Esophagus (tissue), 2 donors: ENCODE measurements around the gene AUTS2. TPM values are rescaled to one million over a fixed set of nuclear protein-coding genes. Genes with fewer than 3 reads are reported as not detected.

ENCODE experiments used
- H3K27ac ChIP-seq, 2 donors: one replicate each; pipeline ENCODE4 v1.5.1; 2013; ENCODE audit warnings: low read depth in 2 of 2, mild to moderate bottlenecking in 2 of 2, inconsistent platforms in 1 of 2, low read length in 1 of 2, moderate library complexity in 1 of 2
- H3K27me3 ChIP-seq, 2 donors: one replicate each; pipeline ENCODE4 v1.6.1; 2013; ENCODE audit warnings: low read length in 2 of 2, control low read depth in 1 of 2, mild to moderate bottlenecking in 1 of 2; ENCODE audit not compliant: insufficient read depth in 2 of 2, control insufficient read depth in 1 of 2
- H3K36me3 ChIP-seq, 2 donors: one replicate each; pipeline ENCODE4 v1.6.1; 2013; ENCODE audit warnings: low read length in 1 of 2; ENCODE audit not compliant: control insufficient read depth in 2 of 2, insufficient read depth in 2 of 2
- H3K4me1 ChIP-seq, 2 donors: one replicate each; pipeline ENCODE4 v1.6.1; 2013; ENCODE audit warnings: low read length in 1 of 2; ENCODE audit not compliant: control insufficient read depth in 2 of 2, insufficient read depth in 2 of 2
- H3K4me3 ChIP-seq, 2 donors: one replicate each; pipeline ENCODE4 v1.5.1; 2013; ENCODE audit warnings: low read length in 2 of 2, mild to moderate bottlenecking in 2 of 2, low read depth in 1 of 2, moderate library complexity in 1 of 2
- H3K9me3 ChIP-seq, 2 donors: one replicate each; pipeline ENCODE4 v1.6.1; 2013; ENCODE audit warnings: mild to moderate bottlenecking in 2 of 2, low read depth in 1 of 2, low read length in 1 of 2, moderate library complexity in 1 of 2; ENCODE audit not compliant: control insufficient read depth in 2 of 2, insufficient read depth in 1 of 2
- whole genome bisulfite sequencing, 2 donors: extraction: QIAGEN DNeasy Blood & Tissue Kit; methylation state at CpG; one replicate each; pipeline ENCODE4 v1.1.7; 2013; 5-methylcytosine and 5-hydroxymethylcytosine counted together
- polyA plus RNA-seq, 2 donors: library from polyadenylated mRNA; stranded (reverse); fragments of 200-250 nt; gene quantifications; one replicate each; pipeline ENCODE4 v1.2.3, GENCODE V29; 2013
- donor health status: healthy with polysubstance abuse.
- donor health status: Bipolar disorder and iron deficiency.

The AUTS2 gene
- polyA plus RNA-seq, 2 donors: 8.3 to 15.6 TPM

DNA sequence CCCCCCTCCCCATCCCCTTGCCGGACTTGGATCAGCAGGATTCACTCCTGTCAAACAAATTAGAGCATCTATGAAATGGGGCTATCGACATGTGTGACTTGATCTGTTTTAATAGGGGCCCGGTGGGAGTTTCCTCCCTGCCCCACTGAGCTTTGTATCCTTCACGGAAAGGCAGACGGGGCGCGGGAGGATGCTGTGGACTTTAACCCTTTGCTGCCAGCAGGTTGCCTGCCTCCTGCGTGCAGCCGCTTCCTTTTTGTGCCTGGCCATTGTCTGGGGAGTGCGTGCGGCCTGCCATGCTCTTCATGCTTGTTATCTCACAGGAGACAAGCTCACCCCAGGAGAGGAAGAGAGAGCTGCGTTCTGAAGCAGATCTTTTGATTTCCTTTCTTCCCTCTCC, 1020.9 kb downstream of the AUTS2 start:
- Histone ChIP-seq H3K4me3 (no peak overlapping the region), H3K27ac (no peak overlapping the region), H3K27me3 (no peaks in the 10 kb centered on the region), H3K4me1 (peaks cover 2 to 9% of the 10 kb centered on the region in 2 donors), H3K36me3 (no peaks in the 10 kb centered on the region), H3K9me3 (no peaks in the 10 kb centered on the region)
- 76 to 80% methylated on average over 12 of the region's 12 CpGs for WGBS, 2 donors

- WGBS, 2 donors: 95 to 98% methylated on average over 7 of the region's 7 CpGs
- Histone ChIP-seq H3K9me3 (no peaks in the 10 kb centered on the region), H3K36me3 (no peaks in the 10 kb centered on the region), H3K4me1 (peaks cover 2 to 6% of the 10 kb centered on the region in 2 donors), H3K27me3 (no peaks in the 10 kb centered on the region), H3K4me3 (no peak overlapping the region), H3K27ac (no peak overlapping the region)
Measured at GRCh38 chr7:70619659-70620058, 1021.4 kb downstream of the AUTS2 start.

DNA sequence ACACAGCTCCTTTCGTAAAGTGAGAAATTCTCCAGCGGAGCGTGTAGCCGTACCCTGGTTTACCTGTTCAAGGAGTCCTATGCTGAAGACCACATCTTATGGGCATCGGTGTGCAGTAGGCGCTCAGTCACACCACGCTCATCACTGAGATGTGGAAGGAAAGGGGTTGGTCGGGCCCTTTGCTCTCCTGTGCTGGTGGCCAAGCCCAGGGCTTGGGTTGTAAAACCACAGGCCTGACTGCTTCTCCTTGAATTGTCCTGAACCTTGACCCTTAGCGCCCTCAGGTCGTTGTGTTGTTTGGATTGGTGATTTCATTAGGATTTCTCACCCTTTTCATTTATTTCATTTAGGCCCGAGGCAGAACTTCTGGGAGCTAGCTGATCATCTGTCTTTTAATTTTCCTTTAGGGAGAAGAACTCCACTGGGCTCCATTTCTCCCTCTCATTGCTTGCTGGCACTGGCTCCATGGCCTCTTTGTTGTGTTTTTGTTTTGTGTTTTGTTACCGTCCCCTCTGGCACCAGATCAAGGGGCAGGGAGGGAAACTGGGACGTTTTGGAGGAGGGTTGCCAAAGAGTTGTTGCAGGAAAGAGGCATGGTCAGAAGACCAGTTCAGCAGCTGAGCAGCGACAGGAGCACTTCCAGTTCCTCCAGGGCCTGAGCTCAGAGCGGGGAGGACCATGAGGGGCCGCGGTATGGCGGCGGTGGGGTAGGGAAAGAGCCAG, 1022.2 kb downstream of the AUTS2 start:
- 76 to 78% methylated on average over 19 of the region's 19 CpGs for WGBS, 2 donors
- H3K9me3 ChIP-seq: no peaks in the 10 kb centered on the region
- no peak overlapping the region for H3K27ac ChIP-seq
- no peaks in the 10 kb centered on the region for H3K27me3 ChIP-seq
- peaks cover 2 to 3% of the 10 kb centered on the region in 2 donors for H3K4me1 ChIP-seq
- no peaks in the 10 kb centered on the region for H3K36me3 ChIP-seq
- no peak overlapping the region for H3K4me3 ChIP-seq

DNA sequence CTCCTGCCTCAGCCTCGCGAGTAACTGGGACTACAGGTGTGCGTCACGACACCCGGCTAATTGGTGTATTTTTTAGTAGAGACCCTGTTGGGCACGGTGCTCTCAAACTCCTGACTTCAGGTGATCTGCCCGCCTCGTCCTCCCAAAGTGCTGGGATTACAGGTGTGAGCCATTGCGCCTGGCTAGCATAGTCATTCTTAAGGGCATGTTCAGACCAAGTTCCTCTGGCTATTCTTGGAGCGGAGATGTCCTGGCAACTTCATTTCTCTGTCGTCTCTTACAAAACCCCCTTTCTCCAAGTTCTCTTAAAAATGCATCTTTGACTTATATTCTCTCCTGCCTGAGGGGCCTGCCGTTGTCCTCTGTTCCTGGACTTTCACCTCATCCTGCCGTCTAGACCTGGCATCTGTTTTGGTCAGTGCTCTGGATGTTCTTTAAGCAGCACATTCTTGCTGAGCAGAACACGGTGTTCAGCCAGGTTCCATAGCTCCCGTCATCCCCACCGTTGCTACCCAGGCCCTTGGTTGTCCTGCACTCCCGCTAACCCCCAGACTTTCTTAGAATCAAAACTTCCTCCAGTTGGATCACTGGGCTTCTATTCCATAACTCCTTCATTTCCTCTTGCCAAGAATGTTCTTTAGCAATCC, 1023.8 kb downstream of the AUTS2 start:
- peaks cover 2 to 3% of the 10 kb centered on the region in 2 donors for H3K4me1 ChIP-seq
- H3K27me3 ChIP-seq: no peaks in the 10 kb centered on the region
- no peak overlapping the region for H3K4me3 ChIP-seq
- no peaks in the 10 kb centered on the region for H3K36me3 ChIP-seq
- WGBS, 2 donors: 69 to 88% methylated on average over 17 of the region's 17 CpGs
- no peaks in the 10 kb centered on the region for H3K9me3 ChIP-seq
- no peak overlapping the region for H3K27ac ChIP-seq

DNA sequence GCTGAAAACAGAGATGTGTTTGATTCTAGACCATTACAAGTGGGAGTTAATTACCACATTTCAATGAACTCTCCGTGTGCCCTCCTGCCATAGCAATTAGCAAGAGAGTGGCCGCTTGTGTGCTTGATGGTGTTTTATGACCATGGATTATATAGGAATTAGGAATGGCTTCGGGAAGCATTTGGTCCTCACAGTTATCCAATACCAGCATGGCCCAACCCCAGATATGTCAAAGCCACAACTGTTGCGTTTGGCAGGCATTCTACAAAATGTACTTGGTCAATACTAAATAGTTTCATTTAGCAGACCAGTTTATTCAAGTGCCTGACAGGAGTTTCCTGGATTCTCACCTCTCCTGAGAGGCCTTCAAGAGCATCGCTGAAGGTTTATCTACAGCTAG, 1024.7 kb downstream of the AUTS2 start:
- Histone ChIP-seq H3K27ac (no peak overlapping the region), H3K27me3 (no peaks in the 10 kb centered on the region), H3K9me3 (no peaks in the 10 kb centered on the region), H3K36me3 (no peaks in the 10 kb centered on the region), H3K4me1 (peaks cover 2 to 3% of the 10 kb centered on the region in 2 donors), H3K4me3 (no peak overlapping the region)
- 89 to 96% methylated on average over 5 of the region's 5 CpGs for WGBS, 2 donors

DNA sequence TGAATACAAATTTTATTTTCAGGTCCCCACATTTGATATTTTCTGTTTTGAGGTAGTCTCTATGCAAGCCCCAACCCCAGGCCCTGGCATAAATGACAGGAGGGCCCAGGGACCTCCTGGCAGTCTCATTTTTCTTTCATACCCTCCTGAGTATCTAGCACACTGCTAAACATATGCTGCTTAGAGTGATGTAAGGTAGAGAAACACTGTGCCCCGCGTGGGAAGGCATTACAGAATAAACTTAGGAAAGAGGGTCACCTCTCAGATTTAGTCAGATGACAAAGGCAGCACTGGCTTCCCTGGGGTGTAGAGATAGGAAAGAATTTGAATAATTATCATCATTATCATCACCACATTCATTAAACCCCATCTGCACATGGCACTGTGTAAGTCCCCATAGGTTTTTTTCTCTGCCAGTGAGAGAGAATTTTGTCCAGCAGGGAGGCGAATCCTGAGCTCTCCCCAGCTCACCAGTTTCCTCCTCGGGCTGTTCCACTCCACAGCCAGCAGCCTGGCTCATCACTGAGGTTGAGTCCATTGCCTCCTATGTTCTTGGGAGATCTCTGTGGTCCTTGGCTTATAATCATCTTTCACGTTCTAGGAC, 1026.3 kb downstream of the AUTS2 start:
- H3K4me3 ChIP-seq: no peak overlapping the region
- H3K36me3 ChIP-seq: no peaks in the 10 kb centered on the region
- H3K27me3 ChIP-seq: no peaks in the 10 kb centered on the region
- WGBS, 2 donors: 81 to 89% methylated on average over 5 of the region's 5 CpGs
- no peak overlapping the region for H3K27ac ChIP-seq
- no peaks in the 10 kb centered on the region for H3K9me3 ChIP-seq
- H3K4me1 ChIP-seq: peaks cover 2 to 3% of the 10 kb centered on the region in 2 donors

DNA sequence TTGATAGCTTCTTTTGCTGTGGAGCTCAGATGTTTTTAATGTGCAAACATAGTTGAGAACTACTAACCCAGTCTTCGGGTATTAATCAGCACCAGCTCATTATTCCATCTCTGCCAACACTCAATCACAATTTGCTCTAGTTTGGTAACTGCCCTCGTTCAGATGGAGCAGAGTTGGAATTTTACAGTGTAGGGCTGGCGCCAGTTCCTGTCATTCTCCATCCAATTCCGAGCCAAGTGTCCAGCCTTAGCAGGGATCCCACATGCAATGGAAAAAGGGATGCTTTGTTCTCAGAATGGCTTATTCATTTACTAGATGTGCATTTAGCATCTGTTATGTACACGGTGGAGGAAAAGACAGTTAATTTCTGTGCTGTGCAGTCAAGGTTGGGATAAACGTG, 1029.2 kb downstream of the AUTS2 start:
- H3K4me3 ChIP-seq: no peak overlapping the region
- WGBS, 2 donors: 75 to 81% methylated on average over 6 of the region's 6 CpGs
- H3K36me3 ChIP-seq: no peaks in the 10 kb centered on the region
- no peak overlapping the region for H3K27ac ChIP-seq
- no peaks in the 10 kb centered on the region for H3K9me3 ChIP-seq
- no peaks in the 10 kb centered on the region for H3K27me3 ChIP-seq
- no peaks in the 10 kb centered on the region for H3K4me1 ChIP-seq

DNA sequence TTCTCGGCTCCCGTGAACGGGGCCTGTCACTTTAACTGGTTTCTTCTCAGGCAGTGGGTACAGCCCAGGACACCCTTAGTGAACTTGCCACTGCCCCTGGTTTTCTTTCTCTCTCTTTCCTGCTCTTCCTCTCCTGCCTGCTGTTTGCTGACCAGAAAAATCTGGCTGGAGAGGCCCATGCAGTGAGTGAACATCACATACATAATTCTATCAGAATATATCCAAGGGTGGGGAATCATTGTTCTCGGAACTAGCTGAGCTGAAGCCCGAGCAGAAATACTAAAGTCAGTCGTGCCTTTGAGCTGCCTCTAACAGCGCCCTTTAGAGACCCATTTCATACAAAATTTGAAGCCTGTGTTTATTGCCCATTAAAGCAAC, 1032.2 kb downstream of the AUTS2 start:
- no peak overlapping the region for H3K27ac ChIP-seq
- 81 to 87% methylated on average over 7 of the region's 7 CpGs for WGBS, 2 donors
- peaks cover 0 to 2% of the 10 kb centered on the region in 2 donors for H3K4me1 ChIP-seq
- no peaks in the 10 kb centered on the region for H3K9me3 ChIP-seq
- no peak overlapping the region for H3K4me3 ChIP-seq
- peaks cover 0 to 1% of the 10 kb centered on the region in 2 donors for H3K36me3 ChIP-seq
- no peaks in the 10 kb centered on the region for H3K27me3 ChIP-seq

DNA sequence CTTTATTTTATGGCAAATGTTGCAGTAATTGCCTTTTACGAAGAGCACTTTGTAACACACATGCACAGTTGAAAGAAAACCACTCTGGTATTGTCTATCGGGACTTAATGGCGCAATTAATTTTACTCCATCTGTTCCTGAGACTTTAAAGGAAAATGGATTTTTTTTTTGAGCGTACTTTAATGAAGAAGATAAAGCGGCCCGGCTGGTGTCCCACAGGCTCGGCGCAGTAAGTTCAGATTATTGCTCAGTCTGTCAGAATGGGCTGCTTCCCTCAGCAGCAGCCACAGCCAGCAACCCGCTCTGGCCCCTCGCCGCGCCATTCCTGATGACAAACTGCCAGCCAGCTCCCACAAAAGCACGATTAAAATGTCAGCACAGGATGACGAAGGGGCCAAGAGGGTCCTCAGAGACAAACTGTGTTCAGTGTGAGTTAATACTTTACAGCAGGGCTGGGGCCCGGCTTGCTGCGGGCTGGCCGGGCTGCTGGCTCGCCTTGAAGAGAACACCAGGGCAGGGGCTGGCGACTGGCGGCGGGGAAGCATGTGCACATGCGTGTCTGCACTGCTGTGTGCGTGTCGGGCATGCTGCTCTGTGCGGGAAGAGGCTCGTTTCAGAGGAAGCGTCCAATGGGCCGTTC, 1032.7 kb downstream of the AUTS2 start:
- no peaks in the 10 kb centered on the region for H3K27me3 ChIP-seq
- no peaks in the 10 kb centered on the region for H3K9me3 ChIP-seq
- H3K27ac ChIP-seq: no peak overlapping the region
- WGBS, 2 donors: 72 to 77% methylated on average over 28 of the region's 28 CpGs
- peaks cover 0 to 2% of the 10 kb centered on the region in 2 donors for H3K4me1 ChIP-seq
- H3K4me3 ChIP-seq: no peak overlapping the region
- peaks cover 0 to 1% of the 10 kb centered on the region in 2 donors for H3K36me3 ChIP-seq
